H1 (cell line): ENCODE data around the gene PYY. TPM values are rescaled to one million over a fixed set of nuclear protein-coding genes. Genes with fewer than 3 reads are reported as not detected.

Experiments used
- CTCF ChIA-PET: fragments of 300-600 bp; sonication (Branson Sonifier 250); formaldehyde crosslinking; loops from one replicate; lab custom pipeline; 2021; ENCODE audit not compliant: partially characterized antibody; lab: Charles Lee
- POLR2A ChIA-PET: fragments of 300-600 bp; sonication (Branson Sonifier 250); formaldehyde crosslinking; loops from one replicate; lab custom pipeline; 2021; ENCODE audit warnings: inconsistent platforms; ENCODE audit not compliant: partially characterized antibody; lab: Charles Lee
- DNase-seq, 2 experiments: peaks; one replicate each; pipeline versions ENCODE4 v3.0.0 to v3.0.0-alpha.2; 2010 to 2022; ENCODE audit warnings: low spot score in 2 of 2, low read depth in 1 of 2, mixed read lengths in 1 of 2
- FAIRE-seq: peaks from 2 replicates; lab custom pipeline; 2011; peaks lifted over from hg19 to GRCh38; lab: Jason Lieb, UNC
- H2AFZ ChIP-seq: 2 replicates; pipeline ENCODE4 v1.8.1; 2012; ENCODE audit warnings: low read length, inconsistent platforms
- H2AK5ac ChIP-seq: 2 replicates; pipeline ENCODE4 v1.6.1; 2013; ENCODE audit warnings: low read depth, low read length
- H2BK120ac ChIP-seq: replicated peaks from 2 replicates; pipeline ENCODE3; 2013; ENCODE audit warnings: low read depth, low read length, inconsistent platforms
- H2BK12ac ChIP-seq: 2 replicates; pipeline ENCODE4 v1.6.1; 2013; ENCODE audit warnings: low read depth, low read length
- H2BK15ac ChIP-seq: 2 replicates; pipeline ENCODE4 v1.6.1; 2013; ENCODE audit warnings: low read length
- H2BK20ac ChIP-seq: 2 replicates; pipeline ENCODE4 v1.6.1; 2013; ENCODE audit warnings: low read length
- H2BK5ac ChIP-seq: 2 replicates; pipeline ENCODE4 v1.6.1; 2013; ENCODE audit warnings: low read depth, low read length
- H3K14ac ChIP-seq: 2 replicates; pipeline ENCODE4 v1.6.1; 2013; ENCODE audit warnings: inconsistent platforms; ENCODE audit not compliant: insufficient read length
- H3K18ac ChIP-seq: 2 replicates; pipeline ENCODE4 v1.6.1; 2013; ENCODE audit warnings: low read length; ENCODE audit errors: extremely low read depth
- H3K23ac ChIP-seq: 2 replicates; pipeline ENCODE4 v1.6.1; 2013; ENCODE audit warnings: inconsistent platforms; ENCODE audit not compliant: insufficient read length
- H3K23me2 ChIP-seq: 2 replicates; pipeline ENCODE4 v1.6.1; 2013; ENCODE audit warnings: low read depth, low read length
- H3K27ac ChIP-seq: 2 replicates; pipeline ENCODE4 v1.6.1; 2011; ENCODE audit warnings: low read depth, low read length, inconsistent platforms
- H3K27me3 ChIP-seq, 4 experiments: replicated peaks in 1 of 4; 1 replicate in 1 of 4; 2 replicates in 3 of 4; pipeline versions ENCODE4 v1.6.1 to v1.8.1; 2011 to 2013; ENCODE audit warnings: low read length in 3 of 4, mild to moderate bottlenecking in 3 of 4, inconsistent platforms in 2 of 4, mixed read lengths in 2 of 4, moderate library complexity in 1 of 4; ENCODE audit not compliant: control insufficient read depth in 3 of 4, insufficient read depth in 3 of 4; ENCODE audit errors: extremely low read depth in 1 of 4
- H3K36me3 ChIP-seq, 4 experiments: 2 replicates each; pipeline versions ENCODE4 v1.6.1 to v1.8.1; 2011 to 2013; ENCODE audit warnings: mild to moderate bottlenecking in 4 of 4, low read length in 3 of 4, moderate library complexity in 2 of 4, control low read depth in 1 of 4, inconsistent platforms in 1 of 4; ENCODE audit not compliant: insufficient read depth in 4 of 4, control insufficient read depth in 2 of 4
- H3K4ac ChIP-seq: replicated peaks from 2 replicates; pipeline ENCODE3; 2013; ENCODE audit warnings: low read length, low read depth, mixed read lengths, inconsistent platforms; ENCODE audit not compliant: insufficient read length
- H3K4me1 ChIP-seq, 4 experiments: replicated peaks in 1 of 4; 1 replicate in 1 of 4; 2 replicates in 3 of 4; pipeline versions ENCODE4 v1.6.1 to v1.8.1; 2011 to 2013; ENCODE audit warnings: low read length in 3 of 4, inconsistent platforms in 2 of 4, mixed read lengths in 1 of 4; ENCODE audit not compliant: insufficient read depth in 4 of 4, control insufficient read depth in 3 of 4
- H3K4me2 ChIP-seq, 2 experiments: 2 replicates each; pipeline versions ENCODE4 v1.6.1 to v1.8.1; 2011 to 2013; ENCODE audit warnings: low read depth in 2 of 2, low read length in 2 of 2, control low read depth in 1 of 2, inconsistent platforms in 1 of 2, mild to moderate bottlenecking in 1 of 2; ENCODE audit not compliant: insufficient read depth in 1 of 2
- H3K4me3 ChIP-seq, 4 experiments: fragments of 200-600, 300-600 bp in 1 of 4; sonication (generic), shearing (Covaris generic), sonication (Bioruptor Twin) in 1 of 4; 2 replicates each; pipeline versions ENCODE4 v1.5.1 to v1.8.1; 2011 to 2016; ENCODE audit warnings: low read length in 4 of 4, low read depth in 3 of 4, control low read depth in 2 of 4, inconsistent platforms in 2 of 4, mild to moderate bottlenecking in 2 of 4, mixed read lengths in 1 of 4, moderate library complexity in 1 of 4; ENCODE audit not compliant: insufficient read depth in 2 of 4; ENCODE audit errors: extremely low read depth in 1 of 4
- H3K56ac ChIP-seq: replicated peaks from 2 replicates; pipeline ENCODE3; 2013; ENCODE audit warnings: low read depth, mild to moderate bottlenecking, mixed read lengths, low read length, inconsistent platforms; ENCODE audit not compliant: insufficient read length
- H3K79me1 ChIP-seq: 2 replicates; pipeline ENCODE4 v1.6.1; 2013; ENCODE audit warnings: low read depth, low read length, control low read depth
- H3K79me2 ChIP-seq, 2 experiments: 2 replicates each; pipeline versions ENCODE4 v1.6.1 to v1.8.1; 2012 to 2013; ENCODE audit warnings: low read length in 2 of 2, mild to moderate bottlenecking in 2 of 2, inconsistent platforms in 1 of 2; ENCODE audit not compliant: insufficient read depth in 2 of 2, control insufficient read depth in 1 of 2
- H3K9ac ChIP-seq, 4 experiments: replicated peaks in 1 of 4; 1 replicate in 1 of 4; 2 replicates in 3 of 4; pipeline versions ENCODE4 v1.6.1 to v1.8.1; 2011 to 2013; ENCODE audit warnings: low read depth in 3 of 4, low read length in 3 of 4, control low read depth in 2 of 4, mild to moderate bottlenecking in 2 of 4, moderate library complexity in 2 of 4, inconsistent platforms in 1 of 4; ENCODE audit errors: extremely low read depth in 1 of 4
- H3K9me3 ChIP-seq, 2 experiments: 2 replicates each; pipeline versions ENCODE4 v1.6.1 to v1.8.1; 2012 to 2013; ENCODE audit warnings: mild to moderate bottlenecking in 2 of 2, moderate library complexity in 2 of 2, control low read depth in 1 of 2, inconsistent platforms in 1 of 2, low read depth in 1 of 2, low read length in 1 of 2, mixed read lengths in 1 of 2; ENCODE audit not compliant: insufficient read depth in 2 of 2
- H4K20me1 ChIP-seq, 2 experiments: replicated peaks in 1 of 2; 2 replicates each; pipeline versions ENCODE3 to v1.8.1; 2011 to 2013; ENCODE audit warnings: inconsistent platforms in 2 of 2, low read length in 2 of 2, mild to moderate bottlenecking in 1 of 2; ENCODE audit not compliant: insufficient read depth in 2 of 2, control insufficient read depth in 1 of 2
- H4K5ac ChIP-seq: 2 replicates; pipeline ENCODE4 v1.6.1; 2013; ENCODE audit warnings: low read length, low read depth, mixed read lengths, inconsistent platforms; ENCODE audit not compliant: insufficient read length
- H4K8ac ChIP-seq: 2 replicates; pipeline ENCODE4 v1.8.0; 2013; ENCODE audit warnings: mild to moderate bottlenecking, moderate library complexity, low read length, inconsistent platforms; ENCODE audit not compliant: insufficient read depth; ENCODE audit errors: extremely low read depth
- H4K91ac ChIP-seq: replicated peaks from 2 replicates; pipeline ENCODE3; 2013; ENCODE audit warnings: low read length, mixed read lengths, inconsistent platforms; ENCODE audit not compliant: insufficient read length
- CTCF ChIP-seq, 3 experiments: IDR thresholded peaks; 1 replicate in 2 of 3; 2 replicates in 1 of 3; pipeline versions ENCODE4 v1.5.1 to v1.6.1; 2011; ENCODE audit warnings: low read length in 3 of 3, mild to moderate bottlenecking in 3 of 3, inconsistent platforms in 2 of 3, low read depth in 1 of 3, moderate library complexity in 1 of 3; ENCODE audit not compliant: insufficient read depth in 1 of 3; ENCODE audit errors: control extremely low read depth in 1 of 3
- KDM1A ChIP-seq: fragments of 200-600, 300-600 bp; sonication (generic); IDR thresholded peaks from 2 replicates; pipeline ENCODE4 v1.7.1; 2016; ENCODE audit warnings: mild to moderate bottlenecking, low read length, borderline replicate concordance
- RAD21 ChIP-seq, 2 experiments: IDR thresholded peaks in 1 of 2; conservative IDR thresholded peaks in 1 of 2; 2 replicates each; pipeline ENCODE4 v1.6.1; 2011; ENCODE audit warnings: low read depth in 2 of 2, low read length in 2 of 2, improper control_type of control experiment in 1 of 2, inconsistent platforms in 1 of 2, mild to moderate bottlenecking in 1 of 2, moderate library complexity in 1 of 2
- SP2 ChIP-seq: IDR thresholded peaks from 2 replicates; pipeline ENCODE4 v1.6.1; 2012; ENCODE audit warnings: mild to moderate bottlenecking, low read length, inconsistent platforms
- WGBS, 2 experiments: shearing (Covaris generic) in 1 of 2; methylation state at CpG; one replicate each; pipeline versions ENCODE4 v1.1.6 to v1.1.7; 2013 to 2015; ENCODE audit warnings: low lambda C conversion rate in 2 of 2, mixed read lengths in 2 of 2, inconsistent platforms in 1 of 2, low coverage in 1 of 2, missing lambda C conversion rate in 1 of 2; ENCODE audit not compliant: insufficient replicate concordance in 2 of 2, insufficient coverage in 1 of 2, insufficient read length in 1 of 2; ENCODE audit errors: extremely low coverage in 1 of 2, missing lambda C conversion rate in 1 of 2; 5-methylcytosine and 5-hydroxymethylcytosine counted together
- polyA plus RNA-seq, 7 experiments: library from polyadenylated mRNA; depleted of rRNA in 3 of 7; stranded (reverse) in 5 of 7; unstranded in 2 of 7; fragments of >200 nt in 5 of 7; fragments of 200-250 nt in 2 of 7; gene quantifications; 1 replicate in 5 of 7; 2 replicates in 1 of 7; 4 replicates in 1 of 7; pipeline versions ENCODE4 v1.2.1 to v1.2.3, GENCODE V29; 2011 to 2013; ENCODE audit warnings: missing spikeins in 2 of 7, mixed read lengths in 2 of 7
- total RNA-seq: library from RNA; stranded (reverse); fragmentation: NEBNext Ultra II Directional; extraction: Animal tissue kit (Norgen Biotek cat#: 25700); gene quantifications from 2 replicates; pipeline ENCODE4 v1.2.1, GENCODE V29; 2021

PYY gene
- total and polyA plus RNA-seq, 2 of the 8 experiments (the other 6 are each of a cell fraction or from before 2014, with no cell fraction given) = 0.93 to 3.4 TPM

GRCh38 chr17:43949781-43950180, 4.0 kb downstream of the PYY start:
- Histone ChIP-seq H3K79me1 (no peaks in the 10 kb centered on the region), H3K23ac (no peak overlapping the region), H2BK15ac (0 out of 2 replicates have a peak overlapping the region, but pooled peaks have one; percentile 40), H3K36me3 (no peaks in the 10 kb centered on the region), H3K14ac (no peak overlapping the region), H3K4me2 (no peak overlapping the region), H2AFZ (no peak overlapping the region), H3K27ac (no peak overlapping the region), H3K9ac (no peak overlapping the region), H4K91ac (no peak overlapping the region), H3K9me3 (no peaks in the 10 kb centered on the region), H3K4ac (no peak overlapping the region), H2BK20ac (no peak overlapping the region), H4K5ac (no peak overlapping the region), H4K8ac (no peak overlapping the region), H4K20me1 (no peaks in the 10 kb centered on the region), H3K4me3 (no peak overlapping the region), H3K23me2 (peaks cover 16% of the 10 kb centered on the region), H3K56ac (no peak overlapping the region), H3K4me1 (peaks cover 5 to 15% (median 12%) of the 10 kb centered on the region in 4 experiments), H2BK5ac (no peak overlapping the region), H3K27me3 (peaks cover 2 to 25% (median 18%) of the 10 kb centered on the region in 4 experiments; a peak in 6 of 7 replicates), H2AK5ac (no peak overlapping the region), H3K79me2 (no peaks in the 10 kb centered on the region), H2BK120ac (no peak overlapping the region), H3K18ac (no peak overlapping the region), H2BK12ac (no peak overlapping the region)
- WGBS, 2 experiments = 72% methylated on average over 4 of the region's 4 CpGs; no CpG with 5 or more reads in 1 of the 2 experiments
- ChIA-PET POLR2A (interaction anchor here (0.8 to 1.5 kb wide), 4 partner anchors 12 to 241 kb away, joined by 3 read pairs; no protein-coding TSS in a partner anchor), CTCF (interaction anchor here (0.6 to 10.5 kb wide), 14 partner anchors 9 to 1448 kb away, joined by 3 to 106 read pairs (median 4); partner anchors contain the start of gene CD300LG)
- FAIRE-seq = no peak
- TF ChIP-seq CTCF (IDR thresholded peaks at IDR 0.05; ENCODE audit: control extremely low read depth in 1 of 3, insufficient read depth in 1 of 3, low read depth in 1 of 3, low read length in 3 of 3) = peak in 2 of 3 experiments; percentile 3 to 25; a peak in 1 of 4 replicates
- no peak for TF ChIP-seq SP2
- no peak for TF ChIP-seq KDM1A
- TF ChIP-seq RAD21 (IDR thresholded peaks at IDR 0.05 in 1 of 2, conservative IDR thresholded peaks at IDR 0.05 in 1 of 2; ENCODE audit: low read depth in 2 of 2, low read length in 2 of 2) = 0 out of 4 replicates have a peak, but pooled peaks of 1 of the 2 experiments have one; percentile 1
- DNase-seq = no peak
